Stimulated activated naive CD4-positive, alpha-beta T cell (primary cell): Measurements from ENCODE around the gene ZNF770.
A peak's percentile ranks its signal among the peaks of the same experiment; 100 is the strongest.
"Not testable (repeated sequence)": the region's sequence is repeated elsewhere in the genome, so short reads cannot be mapped to it uniquely, and the experiment has no call there.

Experiments used
- DNase-seq, 6 experiments: peaks; one replicate each; lab custom pipeline; 2025; lab: John Stamatoyannopoulos, UW

ZNF770 gene

DNA sequence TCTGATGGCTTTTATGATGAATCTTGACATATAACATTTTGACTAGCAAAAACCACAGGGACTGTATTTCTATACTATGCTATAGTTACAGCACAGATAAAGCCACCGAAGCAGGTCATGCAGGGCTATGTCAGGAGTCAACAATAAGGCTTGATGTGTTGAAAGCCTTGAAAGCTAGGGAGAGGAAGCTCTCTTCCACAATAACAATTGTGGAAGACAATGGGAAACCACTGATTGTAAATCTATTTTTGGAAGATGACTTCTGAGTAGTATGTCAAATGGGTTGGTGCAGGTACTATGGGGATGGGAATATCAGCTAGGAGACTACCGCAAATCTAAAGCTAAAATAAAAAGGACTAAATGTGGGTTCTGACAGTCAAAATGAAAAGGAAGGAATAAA is 14.6 kb downstream of the ZNF770 start:
- no peak for DNase-seq

DNA sequence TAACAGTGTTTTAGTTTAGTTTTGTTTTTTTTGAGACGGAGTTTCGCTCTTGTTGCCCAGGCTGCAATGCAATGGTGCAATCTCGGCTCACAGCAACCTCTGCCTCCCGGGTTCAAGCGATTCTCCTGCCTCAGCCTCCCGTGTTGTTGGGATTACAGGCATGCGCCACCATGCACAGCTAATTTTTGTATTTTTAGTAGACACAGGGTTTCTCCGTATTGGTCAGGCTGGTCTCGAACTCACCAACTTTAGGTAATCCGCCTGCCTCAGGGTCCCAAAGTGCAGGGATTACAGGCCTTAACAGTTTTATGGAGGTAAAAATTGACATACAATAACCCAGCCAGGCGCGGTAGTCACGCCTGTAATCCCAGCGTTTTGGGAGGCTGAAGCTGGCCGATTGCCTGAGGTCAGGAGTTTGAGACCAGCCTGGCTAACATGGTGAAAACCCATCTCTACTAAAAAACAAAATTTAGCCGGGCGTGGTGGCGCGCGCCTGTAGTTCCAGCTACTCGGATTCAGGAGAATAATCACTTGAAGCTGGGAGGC is 17.9 kb downstream of the ZNF770 start:
- not testable (repeated sequence) for DNase-seq

DNA sequence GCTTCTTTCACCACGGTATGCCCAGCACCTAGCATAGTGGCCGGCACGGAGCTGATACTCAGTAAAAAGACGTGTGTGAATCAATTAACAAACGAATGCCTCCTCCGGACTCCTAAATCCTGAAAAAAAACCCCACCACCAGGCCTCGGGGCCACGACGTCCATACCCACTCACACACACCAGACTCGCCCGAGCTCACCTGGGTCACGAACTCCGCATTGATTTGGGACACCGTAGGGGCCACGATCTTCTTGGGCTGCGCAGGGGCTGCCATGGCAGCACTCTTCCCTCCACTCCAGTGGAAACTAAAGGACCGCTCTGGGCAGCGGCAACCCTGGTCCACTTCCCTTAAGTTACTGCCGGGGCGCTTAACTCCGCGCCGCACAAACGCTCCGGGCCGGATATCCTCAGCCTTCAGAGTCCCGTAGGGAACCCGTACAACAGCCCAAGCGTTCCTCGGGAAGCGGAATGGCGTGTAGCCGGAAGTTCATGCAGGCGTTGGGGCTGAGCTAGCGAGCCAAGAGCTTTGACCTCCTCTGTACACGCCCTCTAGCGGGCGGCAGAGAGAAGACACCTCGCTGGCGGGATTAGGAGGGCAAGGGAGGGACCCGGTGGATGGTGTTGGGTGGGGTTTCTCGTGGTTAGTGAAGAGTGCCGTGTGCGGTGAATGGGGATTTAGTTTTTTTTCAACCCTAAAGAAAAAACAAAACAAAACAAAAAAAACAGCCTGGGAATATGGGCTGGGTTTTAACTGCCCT is 18.6 kb downstream of the ZNF770 start, which contains the start of gene AQR:
AQR (minus strand) TSS at position 403 of the 758 bp plus-strand sequence; CDS start at position 274, 129 bp downstream.
- peak; percentile 76 to 91 (median 86) for DNase-seq

DNA sequence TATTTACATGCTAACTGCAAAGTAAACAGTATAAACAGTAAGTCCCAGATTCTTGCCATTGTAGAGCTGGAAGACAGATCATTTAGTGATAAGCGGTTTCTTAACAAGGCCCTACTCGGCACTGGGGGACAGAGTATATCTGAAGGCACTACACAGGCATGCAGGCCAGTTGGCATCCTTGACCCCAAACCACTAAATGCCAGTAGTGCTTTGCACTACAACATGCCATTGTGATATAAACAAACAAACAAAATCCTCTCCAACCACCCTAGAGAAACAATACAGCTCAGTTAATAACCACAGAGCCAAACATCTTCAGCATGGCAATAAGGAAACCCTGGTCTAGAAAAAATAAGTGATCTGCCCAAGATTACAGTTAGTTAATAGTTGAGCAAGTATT is 23.8 kb downstream of the ZNF770 start:
- DNase-seq = no peak

DNA sequence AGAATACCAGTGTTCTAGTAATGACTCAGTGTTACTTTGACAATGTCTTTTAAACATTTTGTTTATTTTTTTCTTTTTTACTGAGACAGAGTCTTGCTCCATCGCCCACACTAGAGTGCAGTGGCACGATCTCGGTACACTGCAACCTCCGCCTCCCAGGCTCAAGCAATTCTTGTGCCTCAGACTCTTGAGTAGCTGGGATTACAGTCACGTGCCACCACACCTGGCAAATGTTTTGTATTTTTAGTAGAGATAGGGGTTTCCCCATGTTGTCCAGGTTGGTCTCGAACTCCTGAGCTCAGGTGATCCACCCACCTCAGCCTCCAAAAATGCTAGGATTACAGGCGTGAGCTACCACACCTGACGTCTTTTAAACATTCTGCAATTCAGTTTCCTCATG is 34.2 kb downstream of the ZNF770 start:
- DNase-seq = no peak

DNA sequence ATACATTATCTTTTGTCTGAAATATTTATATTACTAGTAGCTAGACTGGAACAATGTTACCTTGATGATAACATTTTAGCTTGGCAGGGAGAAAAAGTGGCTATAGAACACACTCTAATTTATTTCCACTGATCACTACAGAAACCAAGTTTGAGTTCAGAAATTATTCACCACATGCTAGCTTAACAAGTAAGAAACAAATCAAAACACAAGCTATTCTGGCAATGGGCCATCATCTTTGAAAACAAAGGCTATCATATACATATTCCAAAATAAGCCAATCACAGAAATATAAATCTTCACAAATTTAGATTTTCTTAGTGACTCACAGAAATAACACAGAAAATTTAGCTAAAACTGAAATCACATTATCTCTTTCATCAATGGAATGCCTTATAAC is 35.6 kb downstream of the ZNF770 start:
- no peak for DNase-seq

DNA sequence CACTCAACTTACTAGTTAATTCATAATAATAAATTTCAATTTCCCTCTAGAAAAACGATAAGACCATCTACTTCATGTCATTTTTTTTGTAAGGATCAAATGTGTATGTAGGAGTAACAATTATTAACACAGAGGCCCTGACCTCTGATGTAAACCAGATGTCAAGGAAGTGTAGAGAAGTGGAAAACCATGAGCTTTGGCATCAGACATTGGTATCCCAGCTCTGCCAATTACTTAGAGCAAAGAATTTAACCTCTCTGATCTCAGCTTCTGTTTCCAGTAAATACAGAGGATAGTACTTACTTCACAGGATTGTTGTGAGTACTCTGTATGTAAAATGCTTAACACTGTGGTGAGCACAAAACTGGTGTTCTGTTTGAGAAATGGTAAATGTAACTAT is 36.1 kb downstream of the ZNF770 start:
- DNase-seq = no peak

DNA sequence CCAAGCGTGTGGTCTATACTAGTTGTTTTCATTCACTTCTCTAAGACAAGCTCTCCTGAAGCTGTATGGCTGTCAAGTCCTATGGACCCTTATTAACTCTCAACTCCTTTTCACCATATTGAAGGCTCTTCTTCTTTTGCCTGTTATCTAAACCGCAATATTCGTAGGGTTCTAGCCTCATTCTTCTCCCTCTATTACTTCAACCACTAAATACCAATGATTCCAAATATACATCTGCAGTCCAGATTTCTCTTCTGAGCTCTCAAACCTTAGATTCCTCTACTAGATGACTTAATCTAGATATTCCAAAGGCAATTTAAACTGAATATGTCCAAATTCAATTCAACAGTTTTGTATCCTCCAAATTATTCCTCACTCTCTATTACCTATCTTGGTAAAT is 43.2 kb downstream of the ZNF770 start:
- no peak for DNase-seq

DNA sequence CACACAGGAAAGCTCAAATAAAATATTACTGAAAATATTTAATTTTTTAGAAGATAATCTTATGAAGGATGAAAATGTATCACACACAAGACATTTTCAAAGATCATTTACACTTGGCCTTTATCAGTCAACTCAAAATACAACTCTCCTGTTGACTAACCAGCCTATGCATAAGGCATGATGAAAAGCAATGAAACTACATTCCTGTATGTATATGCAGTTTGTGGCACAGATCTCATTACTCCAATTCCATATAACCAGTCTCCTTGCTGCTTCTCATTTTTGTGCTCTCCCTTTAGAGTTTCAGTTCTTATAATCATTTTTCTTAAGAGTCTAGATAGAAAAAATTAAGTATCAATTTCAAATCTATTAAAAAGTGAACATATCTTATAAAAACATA is 44.4 kb downstream of the ZNF770 start:
- no peak for DNase-seq

DNA sequence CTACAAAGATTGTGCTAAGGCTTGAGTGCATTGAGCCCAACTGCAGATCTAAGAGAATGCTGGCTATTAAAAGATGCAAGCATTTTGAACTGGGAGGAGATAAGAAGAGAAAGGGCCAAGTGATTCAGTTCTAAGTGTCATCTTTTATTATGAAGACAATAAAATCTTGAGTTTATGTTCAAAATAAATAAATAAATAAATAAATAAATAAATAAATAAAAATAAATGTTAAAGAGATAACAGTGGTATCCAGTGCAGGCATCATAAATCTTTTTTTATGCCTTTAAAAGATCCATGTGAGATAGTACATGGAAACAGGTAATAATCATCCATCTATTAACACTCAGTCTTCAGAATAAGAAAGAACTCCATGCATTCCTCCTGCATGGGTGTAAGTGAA is 44.8 kb downstream of the ZNF770 start:
- not testable (repeated sequence) for DNase-seq

DNA sequence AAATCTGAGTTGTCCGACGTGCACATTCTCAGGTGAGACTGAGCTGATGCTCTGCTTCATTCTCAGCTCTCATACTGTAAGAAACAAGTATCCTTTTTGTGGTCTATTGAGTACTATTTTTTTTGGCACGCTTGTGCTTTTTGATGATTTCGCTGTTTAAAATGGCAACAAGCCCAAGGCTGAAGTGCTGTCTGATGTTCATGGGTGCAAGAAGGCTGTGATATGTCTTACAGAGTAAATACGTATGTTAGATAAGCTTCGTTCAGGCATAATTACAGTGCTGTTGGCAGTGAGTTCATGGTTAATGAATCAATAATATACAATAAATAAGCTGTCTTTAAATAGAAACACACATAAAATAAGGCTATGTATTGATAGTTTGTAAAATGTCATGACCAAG is 45.7 kb downstream of the ZNF770 start:
- DNase-seq = no peak

DNA sequence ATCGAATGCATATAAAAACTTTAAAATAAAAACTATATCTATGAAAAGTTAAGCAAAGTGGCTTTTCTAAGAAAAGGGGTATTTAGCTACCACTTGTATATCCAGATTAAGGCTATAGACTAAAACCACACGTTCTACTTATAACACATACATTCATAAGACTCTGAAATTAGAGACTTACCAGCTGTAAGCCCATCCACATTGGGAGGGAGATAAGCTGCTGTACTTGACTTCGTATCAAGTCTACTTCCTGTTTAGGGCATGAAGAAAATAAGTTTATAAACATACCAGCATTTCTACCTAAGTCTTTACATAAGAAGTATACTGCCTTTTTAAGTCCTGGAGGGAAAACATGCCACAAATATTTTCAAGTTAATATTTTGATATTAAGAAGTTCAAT is 46.3 kb downstream of the ZNF770 start:
- DNase-seq = no peak

DNA sequence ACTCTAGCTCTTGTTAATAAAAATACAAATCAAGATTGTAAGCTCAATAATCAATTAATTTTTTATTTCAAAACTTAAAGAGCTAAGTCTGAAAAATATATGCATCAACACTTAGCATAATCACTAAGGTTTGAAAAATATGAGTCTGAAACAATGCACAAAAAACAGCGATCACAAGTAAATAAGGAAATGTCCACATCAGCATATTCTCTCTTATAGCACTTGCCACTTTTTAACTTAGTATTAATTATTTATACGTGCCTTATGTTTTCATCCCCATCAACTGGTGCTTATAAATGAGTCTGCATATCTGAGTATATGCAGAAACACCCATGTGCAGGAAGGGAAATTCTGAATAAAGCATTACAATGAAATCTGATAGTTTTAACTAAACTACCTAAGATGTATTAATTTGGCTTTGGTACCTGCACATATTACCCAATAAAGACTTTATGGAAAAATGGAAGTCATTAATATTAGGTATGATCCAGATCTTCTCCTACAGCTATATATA is 46.8 kb downstream of the ZNF770 start:
- no peak for DNase-seq

DNA sequence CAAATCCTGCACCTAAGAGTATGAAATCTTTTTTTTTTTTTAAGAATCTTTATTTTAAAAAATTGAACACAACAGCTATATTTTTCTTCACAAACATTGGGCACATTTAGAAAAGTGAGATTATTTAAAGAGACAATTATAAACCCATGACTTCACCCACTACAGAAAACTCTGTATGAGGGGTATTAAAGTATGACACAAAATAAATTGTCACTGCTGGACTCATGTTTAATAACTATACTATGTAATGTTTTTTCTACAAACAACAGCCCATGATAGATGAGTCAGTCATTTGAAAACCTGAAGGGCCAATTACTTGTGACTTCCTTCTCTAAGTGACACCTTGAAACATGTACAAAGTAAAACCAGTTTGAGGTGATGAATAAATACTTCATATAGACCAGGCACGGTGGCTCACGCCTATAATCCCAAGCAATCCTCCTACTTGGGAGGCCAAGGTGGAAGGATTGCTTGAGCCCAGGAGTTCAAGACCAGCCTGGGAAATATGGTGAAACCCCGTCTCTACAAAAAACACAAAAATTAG is 54.6 kb downstream of the ZNF770 start:
- no peak for DNase-seq

DNA sequence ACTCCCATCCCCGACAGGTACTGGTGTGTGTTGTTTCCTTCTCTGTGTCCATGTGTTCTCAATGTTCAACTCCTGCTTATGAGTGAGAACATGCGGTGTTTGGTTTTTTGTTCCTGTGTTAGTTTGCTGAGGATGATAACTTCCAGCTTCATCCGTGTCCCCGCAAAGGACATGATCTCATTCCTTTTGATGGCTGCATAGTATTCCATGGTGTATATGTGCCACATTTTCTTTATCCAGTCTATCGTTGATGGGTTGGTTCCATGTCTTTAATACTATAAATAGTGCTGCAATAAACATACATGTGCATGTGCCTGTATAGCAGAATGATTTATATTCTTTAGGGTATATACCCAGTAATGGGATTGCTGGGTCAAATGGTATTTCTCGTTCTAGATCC is 59.7 kb downstream of the ZNF770 start:
- DNase-seq = not testable (repeated sequence)
